HepG2 (cell line): Measurements from ENCODE around the gene CREBBP. TPM values are rescaled to one million over a fixed set of nuclear protein-coding genes. Genes with fewer than 3 reads are reported as not detected.

Experiments
- ATAC-seq: fragments of 200-7000 bp; cut with Tn5 transposase; 3 replicates; pipeline ENCODE4 v1.9.1; 2020; ENCODE audit warnings: mild to moderate bottlenecking, moderate library complexity
- BruUV-seq: library from RNA; stranded (reverse); fragments of 400-500 nt; replicated peaks from 2 replicates; lab custom pipeline; 2021; lab: Mats Ljungman, UMichigan
- CTCF ChIA-PET: fragments of 300-600 bp; formaldehyde crosslinking; extraction: SDS; loops from one replicate; lab custom pipeline; 2021; ENCODE audit warnings: low total read pairs, inconsistent platforms, low intra/inter-chr PET ratio; lab: Yijun Ruan, JAX
- POLR2A ChIA-PET: fragments of 350-600 bp; sonication (Branson Sonifier 250); formaldehyde crosslinking; loops from one replicate; lab custom pipeline; 2020; ENCODE audit warnings: antibody characterized with exemption, inconsistent platforms; lab: Yijun Ruan, JAX
- DNase-seq: peaks from one replicate; pipeline ENCODE4 v3.0.0-alpha.2; 2015; ENCODE audit warnings: low spot score
- FAIRE-seq: peaks from 3 replicates; lab custom pipeline; 2011; peaks lifted over from hg19 to GRCh38; lab: Jason Lieb, UNC
- H2AFZ ChIP-seq: one replicate; pipeline ENCODE4 v1.6.1; 2011; ENCODE audit warnings: low read length, inconsistent platforms
- H3K27ac ChIP-seq: fragments of 300-600 bp; 3 replicates; pipeline ENCODE4 v1.8.0; 2011; ENCODE audit warnings: mixed run types, mild to moderate bottlenecking, mixed read lengths, low read length, inconsistent platforms; ENCODE audit not compliant: insufficient read depth; ENCODE audit errors: extremely low read length
- H3K27me3 ChIP-seq, 2 experiments: fragments of 200-600 bp in 1 of 2; 2 replicates in 1 of 2; 3 replicates in 1 of 2; pipeline versions ENCODE4 v1.6.0 to v1.8.0; 2011; ENCODE audit warnings: low read length in 2 of 2, mild to moderate bottlenecking in 2 of 2, moderate library complexity in 2 of 2, inconsistent platforms in 1 of 2; ENCODE audit not compliant: insufficient read depth in 2 of 2, control insufficient read depth in 1 of 2
- H3K36me3 ChIP-seq, 2 experiments: fragments of 200-600 bp in 1 of 2; replicated peaks in 1 of 2; 2 replicates in 1 of 2; 3 replicates in 1 of 2; pipeline versions ENCODE4 v1.5.1 to v1.8.0; 2011; ENCODE audit warnings: low read length in 2 of 2, inconsistent platforms in 1 of 2; ENCODE audit not compliant: insufficient read depth in 2 of 2, control insufficient read depth in 1 of 2
- H3K4me1 ChIP-seq: 2 replicates; pipeline ENCODE4 v1.5.1; 2012; ENCODE audit warnings: low read length, inconsistent platforms; ENCODE audit not compliant: insufficient read depth
- H3K4me2 ChIP-seq: 2 replicates; pipeline ENCODE4 v1.6.0; 2011; ENCODE audit warnings: low read depth, low read length, inconsistent platforms
- H3K4me3 ChIP-seq, 3 experiments: fragments of 200-600 bp in 1 of 3; sonication (generic), shearing (Covaris generic) in 1 of 3; replicated peaks in 1 of 3; 2 replicates each; pipeline ENCODE4 v1.5.1; 2011 to 2016; ENCODE audit warnings: low read length in 3 of 3, inconsistent platforms in 2 of 3, low read depth in 2 of 3, mild to moderate bottlenecking in 2 of 3, control low read depth in 1 of 3, mixed read lengths in 1 of 3; ENCODE audit not compliant: insufficient read depth in 1 of 3
- H3K79me2 ChIP-seq: one replicate; pipeline ENCODE4 v1.6.1; 2011; ENCODE audit warnings: low read length, inconsistent platforms; ENCODE audit not compliant: insufficient read depth
- H3K9ac ChIP-seq: 2 replicates; pipeline ENCODE4 v1.6.0; 2011; ENCODE audit warnings: mild to moderate bottlenecking, low read depth, low read length, inconsistent platforms; ENCODE audit not compliant: insufficient read depth
- H3K9me3 ChIP-seq: 2 replicates; pipeline ENCODE4 v1.5.1; 2012; ENCODE audit warnings: mild to moderate bottlenecking, low read length
- H4K20me1 ChIP-seq: 2 replicates; pipeline ENCODE4 v1.6.0; 2011; ENCODE audit warnings: inconsistent platforms, mild to moderate bottlenecking, low read length, moderate library complexity; ENCODE audit not compliant: insufficient read depth
- TP53 ChIP-seq: sonication (generic); formaldehyde crosslinking; conservative IDR thresholded peaks from 2 replicates; pipeline ENCODE4 v1.4.0; 2020; ENCODE audit warnings: missing genetic modification reagents
- ZXDC ChIP-seq: sonication (generic); formaldehyde crosslinking; IDR thresholded peaks from 2 replicates; pipeline ENCODE4 v1.5.0; 2020; ENCODE audit warnings: mild to moderate bottlenecking, missing genetic modification reagents
- WGBS: methylation state at CpG from one replicate; pipeline ENCODE4 v1.1.6; 2017; ENCODE audit warnings: low lambda C conversion rate; 5-methylcytosine and 5-hydroxymethylcytosine counted together
- in situ Hi-C: cut with HindIII; loops from 2 replicates; pipeline ENCODE4 v1.10.0; 2017; ENCODE audit warnings: low pct_unique_long_range_greater_than_20kb; ENCODE audit not compliant: extremely low pct_ligation_motif_present
- intact Hi-C: fragments of 100-400 bp; cut with micrococcal nuclease; formaldehyde crosslinking; loops from one replicate; pipeline ENCODE4 v1.10.0; 2022; ENCODE audit not compliant: unreplicated experiment
- polyA plus RNA-seq, 8 experiments: library from polyadenylated mRNA; depleted of rRNA in 3 of 8; stranded (reverse) in 7 of 8; unstranded in 1 of 8; fragments of >200 nt; fragmentation: Illumina TruSeq in 4 of 8; extraction: Trizol in 4 of 8; gene quantifications; 2 replicates each; pipeline versions ENCODE4 v1.2.1 to v1.2.3, GENCODE V29; 2011 to 2016; ENCODE audit warnings: low read depth in 4 of 8, missing spikeins in 1 of 8, mixed read lengths in 1 of 8; ENCODE audit not compliant: insufficient read depth in 1 of 8
- total RNA-seq, 5 experiments: library from RNA; depleted of rRNA; stranded (reverse); fragments of >200 nt; fragmentation: Illumina TruSeq; extraction: Trizol; gene quantifications; 2 replicates each; pipeline ENCODE4 v1.2.3, GENCODE V29; 2016; ENCODE audit warnings: low read depth in 1 of 5
- TF ChIP-seq, protein P1 (sequence below): sonication (generic); formaldehyde crosslinking; conservative IDR thresholded peaks from 2 replicates; pipeline ENCODE4 v1.5.0; 2020; ENCODE audit warnings: missing genetic modification reagents

Gene CREBBP
- total and polyA plus RNA-seq, 2 of the 13 experiments (the other 11 are each of a cell fraction or from before 2014, with no cell fraction given) = 5.3 to 10.4 TPM

DNA sequence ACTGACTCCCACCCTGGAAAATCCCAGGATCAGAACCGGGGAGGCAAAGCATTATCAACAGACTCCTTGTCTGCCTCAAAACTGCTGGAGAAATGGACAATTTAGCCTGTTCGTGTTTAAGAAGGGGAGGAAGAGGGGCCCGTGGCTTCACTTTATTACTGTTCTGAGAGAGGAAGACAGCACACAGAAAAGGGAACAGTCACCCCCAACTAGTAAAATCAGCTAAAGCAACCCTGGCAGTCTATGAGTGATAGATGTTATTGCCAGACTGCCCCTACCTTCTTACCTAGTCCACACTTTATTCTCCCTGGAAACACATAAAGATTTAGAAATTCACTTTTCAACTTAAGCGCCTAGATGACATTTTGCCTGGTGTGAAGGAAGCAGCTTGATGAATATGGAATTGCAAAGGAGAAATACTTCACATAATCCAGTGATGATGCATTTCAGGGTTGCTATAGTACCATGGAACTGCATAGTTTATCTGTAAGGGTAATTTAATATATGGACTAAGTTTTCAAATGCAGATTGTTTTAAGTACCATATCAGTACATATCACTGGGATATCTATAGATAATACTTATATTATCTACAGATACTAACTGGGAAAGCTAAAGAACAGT lies 126.3 kb downstream of the CREBBP start:
- FAIRE-seq (no peak), ATAC-seq (no peak), DNase-seq (no peak)
- no peaks in the 10 kb centered on the region for H3K27me3 ChIP-seq
- H3K4me3 ChIP-seq = no peak overlapping the region
- in situ Hi-C loops = no loop called here
- CTCF ChIA-PET = no interaction called here
- H3K79me2 ChIP-seq = no peaks in the 10 kb centered on the region
- intact Hi-C loops = no loop called here
- H4K20me1 ChIP-seq = no peaks in the 10 kb centered on the region
- H3K36me3 ChIP-seq = peaks cover 28 to 91% of the 10 kb centered on the region in 2 experiments
- TF ChIP-seq TP53 (no peak), ZXDC (CRISPR knock-in tag) (no peak)
- TF ChIP-seq, protein P1, sequence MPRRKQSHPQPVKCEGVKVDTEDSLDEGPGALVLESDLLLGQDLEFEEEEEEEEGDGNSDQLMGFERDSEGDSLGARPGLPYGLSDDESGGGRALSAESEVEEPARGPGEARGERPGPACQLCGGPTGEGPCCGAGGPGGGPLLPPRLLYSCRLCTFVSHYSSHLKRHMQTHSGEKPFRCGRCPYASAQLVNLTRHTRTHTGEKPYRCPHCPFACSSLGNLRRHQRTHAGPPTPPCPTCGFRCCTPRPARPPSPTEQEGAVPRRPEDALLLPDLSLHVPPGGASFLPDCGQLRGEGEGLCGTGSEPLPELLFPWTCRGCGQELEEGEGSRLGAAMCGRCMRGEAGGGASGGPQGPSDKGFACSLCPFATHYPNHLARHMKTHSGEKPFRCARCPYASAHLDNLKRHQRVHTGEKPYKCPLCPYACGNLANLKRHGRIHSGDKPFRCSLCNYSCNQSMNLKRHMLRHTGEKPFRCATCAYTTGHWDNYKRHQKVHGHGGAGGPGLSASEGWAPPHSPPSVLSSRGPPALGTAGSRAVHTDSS (CRISPR knock-in tag) = no peak
- H2AFZ ChIP-seq = no peak overlapping the region
- no peaks in the 10 kb centered on the region for H3K9me3 ChIP-seq
- 100% methylated on average over 4 of the region's 4 CpGs for WGBS
- no peak overlapping the region for H3K9ac ChIP-seq
- BruUV-seq = no TSS peak
- no peaks in the 10 kb centered on the region for H3K4me1 ChIP-seq
- POLR2A ChIA-PET = no interaction called here
- no peak overlapping the region for H3K27ac ChIP-seq
- no peak overlapping the region for H3K4me2 ChIP-seq
